T47D (cell line): ENCODE data around the gene GAPT.
"Not testable (repeated sequence)": the region's sequence is repeated elsewhere in the genome, so short reads cannot be mapped to it uniquely, and the experiment has no call there.

Experiments
- DNase-seq, 2 experiments: peaks; one replicate each; pipeline versions ENCODE4 v3.0.0 to v3.0.0-alpha.2; 2011 to 2012; ENCODE audit warnings: low read depth in 1 of 2, low spot score in 1 of 2
- JUND ChIP-seq: IDR thresholded peaks from 2 replicates; pipeline ENCODE4 v1.6.1; 2012; ENCODE audit warnings: low read depth
- in situ Hi-C: cut with HindIII; loops from 2 replicates; pipeline ENCODE4 v1.10.0; 2016; ENCODE audit warnings: low sequenced_read_pairs, low pct_unique_long_range_greater_than_20kb

The GAPT gene

DNA sequence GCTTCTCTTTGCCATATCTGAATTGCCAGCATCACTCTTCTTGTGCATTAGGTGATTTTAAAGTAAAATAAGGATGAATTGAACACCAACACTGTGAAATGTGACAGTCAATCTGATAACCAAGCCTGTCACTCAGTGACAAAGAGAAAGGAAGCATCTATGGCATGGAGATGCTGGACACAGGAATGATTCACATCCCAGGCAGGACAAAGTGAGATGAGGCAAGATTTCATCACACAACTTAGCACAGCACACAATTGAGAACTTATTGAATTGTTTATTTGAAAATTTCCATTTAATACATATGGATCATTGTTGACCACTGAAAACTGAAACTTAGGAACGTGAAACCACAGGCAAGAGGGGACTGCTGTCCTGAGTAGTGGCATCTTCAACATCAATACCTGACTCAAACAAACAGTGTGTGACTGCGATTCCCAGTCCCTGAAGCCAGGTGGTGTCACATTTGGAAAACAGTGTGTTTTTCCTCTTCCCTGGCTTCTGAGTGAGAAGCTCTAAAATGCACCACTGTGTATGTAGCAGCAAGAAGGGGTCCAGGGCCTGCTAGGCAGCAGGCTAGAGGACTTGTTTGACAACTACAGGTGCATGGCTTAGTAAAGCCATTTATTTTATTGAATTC is 10.7 kb downstream of the GAPT start:
- DNase-seq: peak; percentile 4 to 43

DNA sequence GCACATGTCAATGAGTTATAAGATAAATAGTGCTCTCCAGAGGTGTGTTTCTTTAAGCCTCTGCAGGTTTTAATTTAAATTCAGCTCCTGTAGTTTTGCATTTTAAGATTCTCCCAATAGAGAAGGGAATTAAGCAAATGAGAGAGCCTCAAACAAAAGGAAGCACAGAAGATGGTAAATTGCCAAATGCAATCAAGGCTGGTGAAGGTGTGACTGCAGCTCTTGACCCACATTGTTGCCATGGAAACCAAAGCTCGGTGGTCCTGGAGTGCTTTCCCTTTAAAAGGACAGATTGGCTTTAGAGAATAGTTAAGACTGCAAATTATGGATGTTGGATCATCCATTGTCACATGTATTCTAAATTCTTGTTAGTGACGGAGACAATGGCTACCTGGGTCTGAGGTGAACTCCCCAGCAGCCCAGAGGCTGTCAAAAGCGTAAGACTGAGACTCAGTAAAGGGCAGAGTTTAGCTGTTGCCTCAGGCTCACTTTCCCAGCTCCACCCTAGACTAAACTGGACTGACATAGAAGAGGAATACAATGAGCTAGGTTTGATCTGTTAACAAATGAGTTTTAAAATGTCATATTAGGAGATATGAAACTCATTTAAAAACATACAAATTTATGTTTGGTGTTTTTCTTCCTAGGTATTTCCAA is 12.3 kb downstream of the GAPT start:
- in situ Hi-C loops: no loop called here
- DNase-seq: no peak
- no peak for TF ChIP-seq JUND

More for the DNA sequence above, 10.7 kb downstream of the GAPT start:
- no peak for TF ChIP-seq JUND
- in situ Hi-C loops: no loop called here

DNA sequence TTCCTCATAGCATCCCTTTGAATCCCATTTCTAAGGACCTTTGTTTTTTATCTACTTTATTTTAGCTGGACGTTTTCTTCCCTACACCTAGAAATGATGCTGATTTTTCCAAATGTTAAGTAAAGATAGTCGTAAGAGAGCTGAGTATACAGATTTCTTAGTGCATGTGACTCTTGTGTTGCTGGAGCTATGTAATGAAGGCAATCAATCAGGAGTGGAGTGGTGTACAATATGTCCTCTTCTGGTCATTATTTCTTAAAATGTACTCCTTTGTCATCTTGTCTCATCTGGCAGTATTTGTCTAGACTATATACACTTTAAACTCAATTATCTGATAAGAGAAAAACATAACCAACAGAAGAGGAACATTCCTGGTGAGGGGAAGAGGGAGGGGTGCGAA is 13.5 kb downstream of the GAPT start:
- TF ChIP-seq JUND: no peak

DNA sequence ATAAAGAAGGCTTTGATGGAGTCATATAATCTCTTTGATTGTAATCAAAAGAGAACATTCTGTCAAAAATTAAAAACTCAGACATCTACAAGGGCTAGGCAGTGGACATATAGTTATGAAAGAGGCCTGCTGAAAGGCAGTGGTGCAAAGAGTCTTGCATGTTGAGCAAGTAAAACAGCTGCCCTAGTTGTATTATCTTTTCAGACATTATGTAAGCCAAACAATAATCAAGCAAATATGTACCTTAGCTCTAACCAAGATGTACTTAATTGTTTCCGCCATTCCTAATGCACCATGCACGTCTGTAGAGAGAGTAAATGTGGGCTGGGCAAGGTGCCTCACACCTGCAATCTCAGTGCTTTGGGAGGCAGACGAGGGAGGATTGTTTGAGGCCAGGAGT is 14.3 kb downstream of the GAPT start:
- in situ Hi-C loops: no loop called here
- no peak for DNase-seq
- TF ChIP-seq JUND: no peak

More for the DNA sequence above, 13.5 kb downstream of the GAPT start:
- DNase-seq: no peak
- in situ Hi-C loops: no loop called here

DNA sequence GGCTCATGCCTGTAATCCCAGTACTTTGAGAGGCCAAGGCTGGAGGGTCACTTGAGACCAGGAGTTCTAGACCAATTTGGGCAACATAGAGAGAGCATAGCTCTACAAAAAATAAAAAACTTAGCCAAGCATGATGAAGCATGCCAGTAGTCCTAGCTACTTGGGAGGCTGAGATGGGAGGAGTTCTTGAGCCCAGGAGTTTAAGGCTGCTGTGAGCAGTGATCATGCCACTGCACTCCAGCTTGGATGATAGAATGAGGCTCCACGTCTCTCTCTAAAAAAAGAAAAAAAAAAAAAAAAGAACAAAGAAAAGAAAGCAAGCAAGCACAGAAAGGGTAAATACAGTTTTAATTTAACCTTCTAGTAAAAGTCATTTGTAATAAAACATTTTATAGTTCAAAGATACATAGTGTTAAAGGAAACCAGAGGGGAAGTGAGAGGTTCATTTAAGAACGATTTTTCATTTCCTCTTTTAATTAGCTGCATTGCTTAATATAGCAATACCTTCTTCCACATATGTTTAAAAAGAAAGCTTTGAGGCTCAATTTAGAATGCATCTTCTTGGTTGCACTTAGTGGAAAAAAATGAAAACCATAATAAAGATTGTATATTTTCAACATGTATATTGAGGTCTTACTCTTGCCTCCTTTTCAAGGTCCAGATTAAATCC is 14.9 kb downstream of the GAPT start:
- DNase-seq: no peak
- TF ChIP-seq JUND: no peak
- in situ Hi-C loops: no loop called here

DNA sequence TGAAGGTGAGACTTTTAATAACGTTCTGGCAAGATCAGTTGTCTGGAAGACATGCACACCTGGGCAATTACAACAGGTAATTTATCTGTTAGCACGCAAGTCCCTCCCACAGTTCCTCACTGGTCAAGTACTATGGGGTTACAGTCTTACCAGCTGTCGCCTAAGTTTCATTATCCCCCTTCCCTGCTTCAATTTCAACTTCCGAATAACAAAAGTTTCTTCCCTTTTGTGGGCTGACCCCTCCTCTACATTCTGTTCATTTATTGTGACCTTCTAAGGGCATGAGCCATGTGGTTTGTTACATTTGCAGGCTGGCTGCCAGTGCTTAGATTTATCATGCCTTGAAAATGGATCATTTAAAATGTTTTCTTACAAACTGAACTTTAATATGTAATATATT is 16.5 kb downstream of the GAPT start:
- DNase-seq: no peak
- in situ Hi-C loops: no loop called here
- TF ChIP-seq JUND: no peak

DNA sequence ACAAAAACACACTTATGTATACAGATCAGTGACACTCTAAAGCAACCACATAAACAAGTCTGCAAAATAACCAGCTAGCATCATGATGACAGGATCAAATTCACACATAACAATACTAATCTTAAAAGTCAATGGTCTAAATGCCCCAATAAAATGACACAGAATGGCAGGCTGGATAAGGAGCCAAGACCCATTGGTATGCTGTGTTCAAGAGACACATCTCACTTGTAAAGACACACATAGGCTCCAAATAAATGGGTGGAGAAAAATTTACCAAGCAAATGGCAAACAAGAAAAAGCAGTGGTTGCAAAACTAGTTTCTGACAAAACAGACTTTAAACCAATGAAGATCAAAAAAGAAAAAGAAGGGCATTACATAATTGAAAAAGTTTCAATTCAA is 26.0 kb downstream of the GAPT start:
- TF ChIP-seq JUND: no peak
- no peak for DNase-seq
- in situ Hi-C loops: no loop called here

DNA sequence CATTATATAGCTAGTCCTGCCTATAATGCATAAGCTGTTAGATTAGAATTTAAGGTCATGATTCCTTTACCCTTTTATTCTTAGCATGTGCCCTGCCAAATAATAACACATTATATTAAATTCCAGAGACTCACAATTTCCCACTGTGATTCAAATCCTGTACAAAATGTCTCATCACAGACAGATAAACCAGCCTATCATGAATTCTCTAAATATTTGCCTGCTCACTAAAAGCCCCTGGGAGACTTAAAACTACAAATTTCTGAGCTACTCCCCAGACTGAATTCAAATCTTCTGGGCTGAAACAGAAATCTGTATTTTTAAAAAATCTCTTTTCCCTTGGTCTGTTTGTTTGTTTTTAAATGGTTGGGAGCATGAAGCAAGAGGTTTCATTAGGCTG is 32.7 kb downstream of the GAPT start:
- no peak for TF ChIP-seq JUND
- DNase-seq: no peak
- in situ Hi-C loops: no loop called here

DNA sequence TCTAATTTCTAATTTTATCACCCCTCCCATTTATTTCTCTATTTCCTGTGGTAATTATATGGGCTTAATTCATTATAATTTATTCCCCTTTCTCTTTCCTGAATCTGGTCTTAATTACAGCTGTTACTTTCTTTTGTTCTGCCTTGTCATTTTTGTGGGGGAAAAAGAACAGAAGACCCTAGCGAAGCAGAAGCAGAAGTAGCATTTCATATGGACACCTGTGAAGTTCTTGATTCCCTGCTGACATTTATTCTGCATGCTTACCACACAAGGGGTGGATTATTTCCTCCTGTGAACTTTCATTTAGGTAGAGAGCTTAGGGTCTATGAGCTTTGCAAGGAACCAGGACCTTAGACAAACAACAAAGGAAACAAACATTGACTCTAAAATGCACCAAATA is 33.3 kb downstream of the GAPT start:
- no peak for DNase-seq
- in situ Hi-C loops: no loop called here
- TF ChIP-seq JUND: no peak

DNA sequence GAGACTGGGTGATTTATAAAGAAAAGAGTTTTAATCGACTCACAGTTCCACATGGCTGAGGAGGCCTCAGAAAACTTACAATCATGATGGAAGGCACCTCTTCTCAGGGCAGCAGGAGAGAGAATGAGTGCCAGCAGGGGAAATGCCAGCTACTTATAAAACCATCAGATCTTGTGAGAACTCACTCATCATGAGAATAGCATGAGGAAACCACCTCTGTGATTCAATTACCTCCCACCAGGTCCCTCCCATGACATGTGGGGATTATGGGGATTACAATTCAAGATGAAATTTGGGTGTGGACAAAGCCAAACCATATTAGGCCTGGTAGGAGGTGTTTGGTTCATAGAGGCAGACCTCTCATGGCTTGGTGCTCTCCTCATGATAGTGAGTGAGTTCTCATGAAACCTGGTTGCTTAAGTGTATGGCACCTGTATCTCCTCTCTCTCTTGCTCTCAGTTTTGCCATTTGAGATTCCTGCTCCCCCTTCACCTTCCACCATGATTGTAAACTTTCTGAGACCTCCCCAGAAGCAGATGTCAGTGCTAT is 39.8 kb downstream of the GAPT start:
- in situ Hi-C loops: no loop called here
- TF ChIP-seq JUND: no peak
- DNase-seq: no peak

DNA sequence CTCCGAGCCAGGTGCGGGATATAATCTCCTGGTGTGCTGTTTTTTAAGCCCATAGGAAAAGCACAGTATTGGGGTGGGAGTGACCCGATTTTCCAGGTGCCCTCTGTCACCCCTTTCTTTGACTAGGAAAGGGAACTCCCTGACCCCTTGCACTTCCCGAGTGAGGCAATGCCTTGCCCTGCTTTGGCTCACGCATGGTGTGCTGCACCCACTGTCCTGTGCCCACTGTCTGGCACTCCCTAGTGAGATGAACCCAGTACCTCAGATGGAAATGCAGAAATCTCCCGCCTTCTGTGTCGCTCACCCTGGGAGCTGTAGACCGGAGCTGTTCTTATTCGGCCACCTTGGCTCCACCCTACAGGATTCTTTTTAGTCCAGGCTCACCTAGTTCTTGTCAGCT is 50.7 kb downstream of the GAPT start:
- in situ Hi-C loops: not testable (repeated sequence)

DNA sequence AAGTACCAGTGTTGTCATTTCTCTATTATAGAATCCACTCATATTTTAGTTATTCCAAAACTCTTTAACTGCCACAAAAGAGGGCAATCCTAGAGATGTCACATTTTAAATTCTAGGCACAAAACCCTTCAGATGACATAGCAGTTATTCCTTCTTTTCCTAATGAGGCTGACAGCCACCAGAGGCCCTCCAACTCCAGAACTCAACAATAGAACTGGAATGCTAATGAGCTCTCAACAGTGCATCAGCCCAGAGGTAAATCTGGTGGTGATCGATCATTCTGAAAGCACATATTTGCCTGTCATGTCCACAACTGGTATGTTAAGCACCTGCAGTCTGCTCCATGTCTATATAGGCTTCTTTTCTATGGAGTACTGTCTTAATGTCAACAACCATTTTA is 51.5 kb downstream of the GAPT start:
- DNase-seq: no peak
- in situ Hi-C loops: no loop called here
- no peak for TF ChIP-seq JUND

More for the DNA sequence above, 50.7 kb downstream of the GAPT start:
- DNase-seq: not testable (repeated sequence)

DNA sequence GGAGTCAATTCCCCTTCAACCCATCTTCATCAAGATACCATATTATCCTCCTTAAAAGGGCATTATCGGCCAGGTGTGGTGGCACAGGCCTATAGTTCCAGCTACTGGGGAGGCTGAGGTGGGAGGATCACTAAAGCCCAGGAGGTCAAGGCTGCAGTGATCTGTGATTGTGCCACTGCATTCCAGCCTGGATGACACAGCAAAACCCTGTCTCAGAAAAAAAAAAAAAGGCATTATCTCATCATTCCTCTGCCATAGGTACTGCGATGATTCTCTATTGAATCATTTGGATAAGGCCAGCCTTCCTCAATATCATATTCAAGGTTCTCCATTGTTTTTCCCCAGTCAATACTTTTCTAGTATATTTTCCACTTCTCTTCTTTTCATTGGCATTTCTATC is 52.5 kb downstream of the GAPT start:
- DNase-seq: no peak
- TF ChIP-seq JUND: no peak
- in situ Hi-C loops: no loop called here

DNA sequence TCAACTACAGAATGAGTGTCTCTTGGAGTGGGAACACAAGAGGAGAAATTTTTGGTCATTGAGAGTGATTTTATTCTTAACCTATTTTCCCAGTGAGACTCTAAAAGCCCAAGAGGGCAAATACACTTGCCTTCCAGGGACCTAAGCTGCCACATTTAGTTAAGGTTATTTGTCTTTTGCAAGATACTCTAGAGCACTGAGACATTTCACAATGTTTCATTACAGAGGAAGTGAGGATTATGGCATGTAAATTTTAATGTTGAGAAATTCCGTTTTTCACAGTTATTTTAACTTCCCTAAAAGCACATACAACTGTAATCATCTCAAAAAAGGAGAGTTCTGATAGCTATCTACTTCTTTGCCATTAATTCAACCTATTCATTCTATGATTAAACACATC is 53.0 kb downstream of the GAPT start:
- DNase-seq: no peak
- TF ChIP-seq JUND: no peak
- in situ Hi-C loops: no loop called here
